Stimulated activated CD4-positive, alpha-beta T cell treated with anti-CD3 and anti-CD28 coated beads, Interleukin-12 subunit alpha, Interleukin-12 subunit beta, amount 100 ng/mL, for 24 hours (primary cell): ENCODE data around the gene HELZ.
"Not testable (repeated sequence)": the region's sequence is repeated elsewhere in the genome, so short reads cannot be mapped to it uniquely, and the experiment has no call there.

Experiments used
- DNase-seq, 2 experiments: peaks; one replicate each; pipeline ENCODE4 v3.0.0-alpha.2; 2020; ENCODE audit warnings: low read depth in 2 of 2

HELZ gene

GRCh38 chr17:67245073-67245693 is at the start of gene HELZ:
Gene HELZ (minus strand): TSS chr17:67245196. CDS start chr17:67218804, 26,392 bp downstream.
- DNase-seq = peak; percentile 56 to 64

- peak; percentile 21 to 46 for DNase-seq
Measured at GRCh38 chr17:67293251-67294203, 48.5 kb upstream of the HELZ start.

- no peak for DNase-seq
Measured at GRCh38 chr17:67290711-67291291, 45.8 kb upstream of the HELZ start.

GRCh38 chr17:67290244-67290643 is 45.2 kb upstream of the HELZ start:
- no peak for DNase-seq

GRCh38 chr17:67289181-67289876 is 44.3 kb upstream of the HELZ start:
- no peak for DNase-seq

GRCh38 chr17:67286826-67287225 is 41.8 kb upstream of the HELZ start:
- DNase-seq = not testable (repeated sequence)

GRCh38 chr17:67285360-67285759 is 40.4 kb upstream of the HELZ start:
- DNase-seq = no peak

GRCh38 chr17:67283731-67284516 is 38.9 kb upstream of the HELZ start:
- DNase-seq = no peak

GRCh38 chr17:67281743-67282142 is 36.7 kb upstream of the HELZ start:
- DNase-seq = no peak

GRCh38 chr17:67281053-67281452 is 36.1 kb upstream of the HELZ start:
- DNase-seq = no peak

- DNase-seq = no peak
Measured at GRCh38 chr17:67280279-67280678, 35.3 kb upstream of the HELZ start.

GRCh38 chr17:67279115-67279514 is 34.1 kb upstream of the HELZ start:
- DNase-seq = no peak

GRCh38 chr17:67278363-67278762 is 33.4 kb upstream of the HELZ start:
- no peak for DNase-seq

- DNase-seq = no peak
Measured at GRCh38 chr17:67276075-67276474, 31.1 kb upstream of the HELZ start.

- no peak for DNase-seq
Measured at GRCh38 chr17:67274466-67274865, 29.5 kb upstream of the HELZ start.

GRCh38 chr17:67273900-67274299 is 28.9 kb upstream of the HELZ start:
- no peak for DNase-seq

- no peak for DNase-seq
Measured at GRCh38 chr17:67272312-67273047, 27.5 kb upstream of the HELZ start.

- DNase-seq = not testable (repeated sequence)
Measured at GRCh38 chr17:67271187-67271586, 26.2 kb upstream of the HELZ start.

GRCh38 chr17:67270416-67270815 is 25.4 kb upstream of the HELZ start:
- DNase-seq = no peak

GRCh38 chr17:67266496-67266895 is 21.5 kb upstream of the HELZ start:
- no peak for DNase-seq
